ENCODE measurements around the gene CEP112. TPM values are rescaled to one million over a fixed set of nuclear protein-coding genes. Genes with fewer than 3 reads are reported as not detected.

The CEP112 gene
- total RNA-seq, 1 experiment from 2014 or later: 9.5 TPM

DNA sequence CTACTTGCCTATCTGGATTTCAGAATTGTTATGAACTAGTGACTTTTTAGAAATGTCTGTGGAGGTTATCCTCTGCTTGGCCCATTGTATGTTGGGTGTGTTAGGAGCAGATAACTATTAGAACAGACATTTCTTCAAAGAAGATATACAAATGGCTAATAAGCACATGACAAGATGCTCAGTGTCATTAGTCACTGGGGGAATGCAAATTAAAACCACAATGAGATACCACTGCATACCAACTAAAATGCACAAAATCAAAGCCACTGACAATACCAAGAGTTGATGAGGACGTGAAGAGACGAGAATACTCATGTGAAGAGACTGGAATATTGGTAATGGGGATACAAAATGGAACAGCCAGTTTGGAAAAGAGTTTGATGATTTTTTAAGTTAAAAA, 39.2 kb downstream of the CEP112 start:
- CTCF ChIA-PET: no interaction called here
- POLR2A ChIA-PET: no interaction called here
- Histone ChIP-seq H3K4me3 (ENCODE audit: low read depth in 2 of 2, low read length in 2 of 2) (no peak overlapping the region), H3K27me3 (ENCODE audit: control insufficient read depth, insufficient read depth, low read length) (no peaks in the 10 kb centered on the region), H3K36me3 (ENCODE audit: control insufficient read depth, insufficient read depth, low read length) (no peaks in the 10 kb centered on the region), H3K27ac (ENCODE audit: low read length) (no peak overlapping the region), H3K4me1 (ENCODE audit: control insufficient read depth, insufficient read depth, low read length) (no peaks in the 10 kb centered on the region), H3K9me3 (ENCODE audit: control insufficient read depth, insufficient read depth, low read depth, low read length) (no peaks in the 10 kb centered on the region)
- intact Hi-C loops (cut with micrococcal nuclease; ENCODE audit: unreplicated experiment) (no loop called here), in situ Hi-C loops (cut with HindIII; ENCODE audit: low pct_unique_long_range_greater_than_20kb, low sequenced_read_pairs) (no loop called here)
- no peak for ATAC-seq
- no TSS peak for BruUV-seq (replicated peaks)
- TF ChIP-seq SIN3A (IDR thresholded peaks at IDR 0.05; ENCODE audit: borderline replicate concordance, insufficient read depth, low read depth, low read length) (no peak), TCF7L2 (IDR thresholded peaks at IDR 0.05; ENCODE audit: low read depth, low read length) (no peak), REST (IDR thresholded peaks at IDR 0.05; ENCODE audit: insufficient read depth in 1 of 2, low read depth in 2 of 2, low read length in 1 of 2) (no peak), CTCF (IDR thresholded peaks at IDR 0.05) (no peak)
- no peak for DNase-seq (ENCODE audit: low read depth, low spot score)

DNA sequence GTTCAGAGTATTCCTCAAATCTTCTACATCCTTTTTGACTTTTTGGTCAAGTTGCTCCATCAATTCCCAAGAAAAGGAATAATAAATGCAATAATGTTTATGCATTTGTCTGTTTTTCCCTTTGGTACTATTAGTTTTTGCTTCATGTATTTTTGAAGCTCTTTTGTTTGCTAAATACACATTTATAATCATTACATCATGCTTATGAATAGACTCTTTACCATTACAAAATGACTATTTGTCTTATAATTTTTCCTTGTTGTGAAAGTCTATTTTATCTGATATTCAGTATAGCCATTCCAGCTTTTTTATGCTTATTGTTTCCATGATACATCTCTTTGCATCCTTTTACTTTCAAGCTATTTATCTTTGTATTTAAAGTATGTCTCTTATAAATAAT, 41.2 kb downstream of the CEP112 start:
- BruUV-seq (replicated peaks): no TSS peak
- in situ Hi-C loops (cut with HindIII; ENCODE audit: low pct_unique_long_range_greater_than_20kb, low sequenced_read_pairs): no loop called here

More for the DNA sequence above, 41.2 kb downstream of the CEP112 start:
- no peak overlapping the region for H3K4me3 ChIP-seq (ENCODE audit: low read depth in 2 of 2, low read length in 2 of 2)
- intact Hi-C loops (cut with micrococcal nuclease; ENCODE audit: unreplicated experiment): no loop called here
- ChIA-PET POLR2A (interaction anchor here (0.6 to 0.7 kb wide), 2 partner anchors 1202 to 1316 kb away, joined by 3 to 5 read pairs; no protein-coding TSS in a partner anchor), CTCF (no interaction called here)
- H3K4me1 ChIP-seq (ENCODE audit: control insufficient read depth, insufficient read depth, low read length): no peaks in the 10 kb centered on the region
- ATAC-seq (no peak), DNase-seq (ENCODE audit: low read depth, low spot score) (no peak)
- no peaks in the 10 kb centered on the region for H3K9me3 ChIP-seq (ENCODE audit: control insufficient read depth, insufficient read depth, low read depth, low read length)
- no peaks in the 10 kb centered on the region for H3K27me3 ChIP-seq (ENCODE audit: control insufficient read depth, insufficient read depth, low read length)
- no peaks in the 10 kb centered on the region for H3K36me3 ChIP-seq (ENCODE audit: control insufficient read depth, insufficient read depth, low read length)
- no peak overlapping the region for H3K27ac ChIP-seq (ENCODE audit: low read length)
- TF ChIP-seq CTCF (IDR thresholded peaks at IDR 0.05) (no peak), SIN3A (IDR thresholded peaks at IDR 0.05; ENCODE audit: borderline replicate concordance, insufficient read depth, low read depth, low read length) (no peak), POLR2AphosphoS5 (IDR thresholded peaks at IDR 0.05; ENCODE audit: low read depth, low read length) (no peak), TCF7L2 (IDR thresholded peaks at IDR 0.05; ENCODE audit: low read depth, low read length) (no peak), REST (IDR thresholded peaks at IDR 0.05; ENCODE audit: insufficient read depth in 1 of 2, low read depth in 2 of 2, low read length in 1 of 2) (no peak)
